Germinal center (tissue), 1 donor: ENCODE measurements around the gene SPATA31C2.
"Not testable (repeated sequence)": the region's sequence is repeated elsewhere in the genome, so short reads cannot be mapped to it uniquely, and the experiment has no call there.

Source experiments
- DNase-seq: peaks from one replicate; pipeline ENCODE4 v3.0.0; 2012; ENCODE audit warnings: mixed read lengths, low spot score

The SPATA31C2 gene

DNA sequence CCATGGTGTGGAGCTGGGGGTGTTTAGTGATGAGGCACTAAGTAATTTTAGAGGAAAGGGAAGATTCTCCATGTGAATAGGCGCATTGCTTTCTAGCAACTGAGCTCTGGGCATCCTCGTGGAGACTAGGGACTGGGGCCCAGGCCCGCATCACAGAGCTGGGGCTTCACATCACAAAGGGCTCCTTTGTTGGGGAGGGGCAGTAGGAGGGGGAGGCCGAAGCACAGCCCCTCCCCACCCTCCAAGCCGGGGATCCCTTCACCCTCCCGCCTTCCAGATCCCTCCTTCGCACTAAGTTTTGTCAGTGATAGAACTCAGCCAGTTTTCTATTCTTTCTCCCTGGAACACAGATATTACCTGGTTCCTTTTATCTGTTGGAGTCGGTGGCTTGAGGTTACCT is at the start of gene SPATA31C2:
Gene SPATA31C2 (minus strand): TSS at position 101 of the 400 bp plus-strand sequence. CDS start 29 bp downstream, at position 72.
- DNase-seq = not testable (repeated sequence)

DNA sequence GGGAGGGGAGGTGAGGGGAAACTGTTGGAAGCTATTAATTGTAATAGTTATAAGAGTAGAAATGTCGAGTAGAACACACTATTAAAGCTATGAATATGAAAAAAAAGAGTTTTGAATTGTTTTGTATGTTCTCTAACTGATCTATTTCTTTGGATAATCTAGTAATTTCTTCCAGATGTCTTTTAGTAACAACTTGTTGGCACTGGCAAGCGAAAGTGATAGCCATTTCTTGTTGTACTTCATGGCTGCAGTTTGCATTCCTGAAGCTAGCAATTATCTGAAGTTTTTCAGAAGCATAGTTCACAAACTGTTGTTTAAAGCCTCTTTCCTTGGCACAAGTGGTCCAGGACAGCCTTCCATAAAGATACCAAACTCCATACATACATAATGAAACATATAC is 49.4 kb upstream of the SPATA31C2 start:
- no peak for DNase-seq

DNA sequence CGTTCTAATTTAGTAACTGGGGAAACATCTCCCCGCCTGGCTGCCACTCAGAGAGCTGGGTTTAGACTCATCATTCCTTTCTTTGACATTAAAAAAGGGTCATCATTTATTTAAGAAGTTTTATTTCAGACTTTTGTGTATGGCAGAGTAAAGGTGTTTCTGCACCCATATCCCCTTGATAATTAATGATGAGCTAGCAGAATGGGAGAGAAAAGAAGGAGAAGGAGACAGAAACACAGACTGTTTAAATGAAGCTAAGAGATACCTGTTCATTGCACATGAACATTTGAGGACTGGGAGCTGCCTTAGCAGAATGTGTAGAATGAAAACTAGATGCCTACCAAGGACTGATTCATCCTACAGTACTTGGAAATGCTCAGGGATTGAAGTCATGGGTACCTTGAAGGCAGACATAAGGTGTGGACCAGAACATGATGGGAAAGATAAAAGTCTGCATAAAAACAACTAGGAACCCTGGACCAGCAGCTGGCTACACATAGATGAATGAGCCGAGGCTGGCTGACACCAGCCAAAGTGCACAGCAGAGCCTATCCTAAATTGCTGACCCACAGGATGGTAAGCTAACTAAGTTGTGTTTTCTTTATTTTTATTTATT is 48.3 kb upstream of the SPATA31C2 start:
- DNase-seq = no peak

DNA sequence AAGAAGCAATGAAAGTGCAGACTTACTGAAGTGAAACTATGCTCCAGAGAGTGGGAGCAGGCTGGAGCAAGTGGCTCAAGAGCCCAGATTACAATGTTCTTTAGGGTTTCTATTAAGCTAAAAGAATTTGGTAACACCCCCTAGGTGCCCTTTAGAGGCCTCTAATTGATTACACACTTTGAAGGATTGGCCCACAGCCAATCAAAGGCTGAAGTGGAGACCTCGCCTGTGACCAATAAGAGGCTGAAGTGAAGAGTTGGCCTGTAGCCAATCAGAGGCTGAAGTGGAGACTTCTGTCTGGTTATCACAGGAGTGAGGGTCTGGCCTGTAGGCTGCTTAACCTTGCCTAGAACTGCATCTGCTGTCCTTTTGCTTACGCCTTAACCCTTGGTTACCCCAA is 46.7 kb upstream of the SPATA31C2 start:
- no peak for DNase-seq

DNA sequence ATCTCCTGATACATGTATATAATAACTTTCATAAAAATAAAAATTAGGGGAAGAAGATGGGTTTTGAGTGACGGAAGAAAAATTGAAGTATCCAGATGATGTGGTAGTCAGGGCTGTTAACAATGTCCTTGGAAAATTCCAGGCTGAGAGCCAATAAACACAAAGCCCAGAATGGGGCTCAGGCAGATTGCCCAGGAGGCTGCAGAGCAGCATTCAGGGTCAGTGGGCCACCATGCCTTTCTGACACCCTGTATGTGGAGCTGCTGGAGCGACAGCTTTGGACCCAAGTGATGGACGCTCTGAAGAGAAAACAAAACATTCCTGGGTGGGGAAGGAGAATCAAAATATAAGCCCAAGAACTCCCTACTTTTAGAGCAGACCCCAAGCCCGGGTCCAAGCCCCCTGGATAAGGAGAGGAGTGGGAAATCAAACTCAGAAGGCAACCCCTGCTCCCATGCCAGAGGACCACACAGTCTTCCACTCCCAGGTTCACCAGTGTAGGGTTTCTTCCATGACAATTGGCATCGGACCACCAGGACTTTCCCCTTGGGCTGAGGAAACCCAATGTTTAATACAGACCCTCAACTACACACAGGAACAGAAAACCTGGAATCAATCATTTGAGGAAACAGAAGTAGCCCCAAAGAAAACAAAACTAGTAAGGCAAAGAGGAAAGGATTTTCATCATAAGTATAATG is 45.7 kb upstream of the SPATA31C2 start:
- DNase-seq = no peak

DNA sequence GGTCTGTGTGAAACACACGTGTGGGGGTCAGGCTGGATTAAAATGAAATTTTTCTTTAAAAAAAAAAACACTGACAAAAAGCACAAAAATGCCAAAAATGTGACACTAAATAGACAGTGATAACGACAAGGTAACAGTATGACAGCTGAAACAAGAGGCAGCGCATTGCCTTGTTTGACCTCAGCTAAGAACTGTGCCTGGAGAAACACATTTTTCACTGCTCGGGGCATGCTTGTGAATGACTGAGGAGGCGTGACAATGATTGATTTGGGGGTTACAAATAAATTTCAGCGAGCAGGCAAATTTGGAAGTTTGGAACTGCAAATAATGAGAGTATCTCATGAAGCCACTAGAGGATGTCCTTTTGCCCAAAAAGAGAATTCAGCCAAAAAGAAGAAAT is 44.2 kb upstream of the SPATA31C2 start:
- no peak for DNase-seq

DNA sequence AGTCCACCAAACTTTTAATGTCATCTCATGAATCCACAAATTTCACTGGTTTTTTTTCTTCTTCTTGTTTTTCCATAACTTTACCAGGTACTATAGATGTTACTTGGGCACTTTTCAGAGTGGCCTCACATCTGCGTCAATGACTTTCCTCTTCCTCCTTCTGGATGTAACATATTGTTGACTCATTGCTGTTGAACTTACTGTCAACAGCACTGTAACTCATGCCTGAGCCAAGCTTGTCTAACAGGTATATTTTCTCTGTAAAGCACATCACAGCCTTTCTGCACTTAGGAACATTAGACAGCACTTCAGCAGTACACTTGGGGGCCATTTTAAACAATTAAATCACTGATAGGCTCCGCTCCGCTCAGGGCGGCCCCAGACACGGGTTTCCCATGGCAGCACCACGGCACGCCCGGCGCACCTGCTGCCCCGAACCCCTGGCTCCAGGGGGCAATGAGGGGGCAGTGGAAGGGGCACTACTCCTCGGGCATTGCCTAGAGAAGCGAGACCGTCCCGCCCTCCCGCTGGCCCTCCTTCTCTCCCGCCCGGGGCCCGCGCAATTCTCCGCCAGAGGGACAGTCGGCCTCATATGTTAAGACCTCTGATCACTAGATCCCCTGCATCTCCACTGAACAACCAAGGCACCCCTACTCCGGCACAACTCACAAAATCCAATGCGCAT is 41.9 kb upstream of the SPATA31C2 start:
- no peak for DNase-seq

DNA sequence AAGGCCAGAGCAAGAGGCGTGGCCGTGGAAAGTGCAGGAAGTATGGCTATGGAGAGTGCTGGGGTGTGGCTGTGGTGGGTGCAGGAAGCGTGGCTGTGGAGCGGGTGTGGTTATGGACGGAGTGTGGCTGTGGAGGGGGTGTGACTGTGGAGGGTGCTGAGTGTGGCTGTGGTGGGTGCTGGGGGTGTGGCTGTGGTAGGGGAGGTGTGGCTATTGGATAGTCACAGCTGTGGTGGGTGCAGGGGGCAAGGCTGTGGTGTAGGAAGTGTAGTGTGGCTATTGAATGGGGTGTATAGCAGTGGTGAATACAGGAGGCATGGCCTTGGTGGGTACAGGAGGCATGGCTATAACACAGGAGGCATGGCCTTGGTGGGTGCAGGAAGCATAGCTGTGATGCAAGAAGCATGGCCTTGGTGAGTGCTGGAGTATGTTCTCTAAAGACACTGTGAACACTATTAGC is 40.8 kb upstream of the SPATA31C2 start:
- no peak for DNase-seq

DNA sequence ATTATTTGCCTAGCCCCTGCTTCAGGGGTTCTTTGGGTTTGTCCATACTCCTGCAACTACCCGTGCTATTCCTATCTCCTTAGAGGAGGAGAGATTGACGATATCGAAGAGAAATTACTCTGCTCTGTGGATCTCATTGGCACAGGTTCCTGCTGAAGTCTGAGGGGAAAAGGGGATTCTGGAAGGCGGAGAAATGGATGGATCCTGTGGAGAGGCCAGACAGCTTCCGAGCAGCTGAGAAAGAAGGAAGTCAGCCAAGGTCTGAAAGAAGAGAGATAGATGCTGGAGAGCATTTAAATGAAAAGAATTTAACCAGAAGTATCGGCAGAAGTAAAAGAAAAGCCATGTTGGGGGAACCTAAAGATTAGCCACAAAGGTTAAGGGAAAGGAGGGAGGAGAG is 40.4 kb upstream of the SPATA31C2 start:
- no peak for DNase-seq

DNA sequence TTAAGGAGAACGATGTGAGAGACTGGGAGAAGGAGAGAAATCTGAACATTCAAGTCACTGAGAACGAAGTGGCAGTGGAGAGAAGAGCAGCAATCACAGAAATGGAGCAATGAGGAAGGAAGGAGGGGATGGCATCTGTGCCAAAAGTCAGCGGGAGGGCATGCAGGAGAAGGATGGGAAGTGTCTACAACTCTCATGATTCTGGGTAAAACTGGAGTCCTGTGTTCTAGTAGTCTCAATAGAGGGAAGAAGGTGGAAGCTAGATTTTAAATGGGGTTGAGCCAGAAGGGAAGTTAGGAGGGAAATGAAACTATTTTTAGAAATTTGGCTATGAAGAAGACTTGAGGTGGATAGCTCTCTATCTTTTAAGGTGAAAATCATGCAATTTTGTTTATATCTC is 39.1 kb upstream of the SPATA31C2 start:
- DNase-seq = no peak

DNA sequence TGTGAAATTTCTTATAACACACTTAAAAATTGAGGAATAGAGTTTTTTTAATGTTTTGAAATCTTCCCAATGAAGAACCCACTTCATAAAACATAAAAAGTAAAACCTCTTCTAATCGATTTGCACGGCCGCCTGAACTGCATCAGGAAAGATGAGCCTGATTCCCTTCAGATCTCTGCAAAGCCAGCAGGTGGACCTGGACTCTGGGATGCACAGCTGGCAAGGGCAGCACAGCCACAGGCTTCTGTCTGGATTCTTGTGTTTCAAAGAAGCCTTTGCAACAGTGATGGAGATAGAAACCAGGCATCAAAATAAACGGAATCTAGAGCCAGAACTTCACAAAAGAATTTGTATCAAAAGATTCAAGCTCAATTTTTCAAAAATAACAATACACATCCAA is 36.0 kb upstream of the SPATA31C2 start:
- DNase-seq = no peak

DNA sequence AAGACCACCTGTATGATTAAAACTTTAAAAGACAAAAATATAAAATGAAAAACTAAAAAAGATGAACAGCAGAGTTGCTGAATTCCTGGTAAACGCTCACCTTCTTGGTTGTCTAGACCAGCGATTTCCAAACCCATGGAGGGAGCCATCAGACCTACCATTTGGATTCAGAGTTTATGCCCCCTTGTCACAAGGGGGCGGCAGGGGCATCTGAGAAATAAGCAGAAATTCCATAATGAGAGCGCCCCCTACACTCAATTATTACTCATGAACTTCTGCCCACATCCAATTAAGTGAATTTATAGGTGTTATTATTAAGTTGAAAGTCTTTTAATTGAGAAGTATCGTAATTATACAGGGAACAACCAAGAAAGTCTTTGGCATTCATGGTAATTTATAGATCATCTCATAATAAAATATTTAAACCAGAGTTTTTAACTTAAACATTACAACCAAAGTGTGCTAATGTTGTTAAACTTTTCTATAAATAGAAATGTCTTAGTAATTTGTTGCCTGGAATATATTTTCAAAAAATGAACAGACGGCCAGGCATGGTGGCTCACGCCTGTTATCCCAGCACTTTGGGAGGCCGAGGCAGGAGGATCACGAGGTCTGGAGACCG is 35.2 kb upstream of the SPATA31C2 start:
- peak; percentile 33 for DNase-seq

DNA sequence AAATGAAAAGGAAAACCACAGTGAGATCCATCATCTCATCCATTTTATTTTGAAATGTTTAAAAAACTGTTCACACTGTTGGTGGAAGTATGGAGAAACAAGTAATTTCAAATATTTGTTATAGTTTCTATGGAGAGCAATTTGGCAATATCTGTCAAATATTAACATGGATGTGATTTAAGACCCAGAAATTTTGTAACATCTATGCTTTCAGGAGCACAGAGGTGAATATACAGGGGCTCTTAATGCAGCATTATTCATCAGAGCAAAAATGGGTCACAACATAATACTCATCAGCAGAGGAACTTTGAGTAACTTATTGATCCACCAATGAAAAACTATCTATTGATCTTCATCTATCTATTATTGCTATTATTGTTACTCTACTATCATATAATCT is 31.4 kb upstream of the SPATA31C2 start:
- no peak for DNase-seq

DNA sequence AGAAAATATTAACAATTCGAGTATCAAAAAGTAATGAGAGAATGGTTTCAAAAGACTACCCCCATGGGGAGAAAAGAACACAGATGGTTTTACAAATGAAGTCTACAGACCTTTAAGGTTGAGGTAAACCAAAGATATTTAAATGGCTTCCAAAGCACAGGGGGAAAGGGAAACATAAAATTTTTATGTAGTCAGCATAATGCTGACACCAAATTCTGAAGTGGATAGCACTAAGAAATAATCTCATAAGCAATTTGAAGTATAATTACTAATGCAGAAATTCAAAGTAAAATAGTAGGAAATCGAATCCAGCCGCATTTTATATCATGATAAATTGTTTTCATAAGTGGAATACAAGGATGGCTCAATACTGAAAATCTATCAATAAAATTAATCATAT is 30.3 kb upstream of the SPATA31C2 start:
- no peak for DNase-seq

DNA sequence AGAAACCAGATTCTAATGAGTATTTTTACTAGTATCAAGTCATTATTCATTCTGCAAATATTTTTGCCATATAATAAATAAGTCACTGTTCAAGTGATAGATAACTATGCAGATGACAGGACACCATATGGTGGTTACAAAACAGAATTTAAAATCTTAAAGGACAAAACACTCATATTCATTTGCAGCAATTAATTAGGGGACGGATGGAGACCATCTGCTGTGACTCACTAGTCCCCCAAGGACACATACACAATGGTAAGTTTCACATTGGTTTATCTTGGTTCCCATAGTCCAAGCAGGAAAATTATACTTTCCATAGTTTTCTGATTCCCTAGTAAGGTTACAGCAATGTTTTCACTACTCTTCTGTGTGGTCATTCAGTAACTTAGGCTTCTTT is 28.4 kb upstream of the SPATA31C2 start:
- DNase-seq = no peak

DNA sequence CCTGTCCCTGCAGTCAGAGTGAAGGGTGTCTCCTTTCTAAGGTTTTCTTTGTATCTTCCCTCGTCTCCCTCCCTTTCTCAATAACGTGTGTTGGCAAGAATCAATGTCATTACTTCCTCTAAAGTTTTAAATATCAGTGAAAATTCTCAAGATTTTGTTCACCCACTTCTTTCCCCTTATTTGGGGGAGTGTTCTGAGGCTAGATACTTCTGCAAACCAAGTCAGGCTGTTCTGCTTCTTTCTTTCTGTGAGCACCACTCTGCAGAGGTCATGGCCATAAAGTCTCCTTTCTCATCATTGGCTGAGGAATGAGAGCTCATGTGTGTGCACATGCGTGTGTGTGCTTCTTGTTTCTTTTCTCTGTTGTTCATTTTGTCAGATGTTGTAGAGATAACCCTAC is 26.6 kb upstream of the SPATA31C2 start:
- no peak for DNase-seq

DNA sequence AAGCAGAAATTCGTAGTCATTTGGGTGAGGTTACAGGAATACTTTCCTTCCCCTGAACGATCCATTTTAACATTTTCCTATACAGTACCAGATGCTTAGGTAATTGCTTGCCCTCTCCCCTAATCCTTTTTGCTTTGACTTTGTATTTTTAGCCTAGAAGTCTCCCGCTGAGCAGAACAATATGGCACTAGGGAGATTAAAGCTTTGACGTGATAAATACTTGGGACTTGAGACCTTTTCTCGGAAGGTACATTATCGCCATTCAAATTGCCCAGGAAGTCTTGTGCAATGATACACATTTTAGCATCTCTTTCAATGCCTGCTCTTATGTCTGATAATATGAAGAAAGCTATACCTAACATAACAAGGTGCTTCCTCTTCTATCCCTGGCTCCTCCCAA is 22.9 kb upstream of the SPATA31C2 start:
- DNase-seq = no peak

DNA sequence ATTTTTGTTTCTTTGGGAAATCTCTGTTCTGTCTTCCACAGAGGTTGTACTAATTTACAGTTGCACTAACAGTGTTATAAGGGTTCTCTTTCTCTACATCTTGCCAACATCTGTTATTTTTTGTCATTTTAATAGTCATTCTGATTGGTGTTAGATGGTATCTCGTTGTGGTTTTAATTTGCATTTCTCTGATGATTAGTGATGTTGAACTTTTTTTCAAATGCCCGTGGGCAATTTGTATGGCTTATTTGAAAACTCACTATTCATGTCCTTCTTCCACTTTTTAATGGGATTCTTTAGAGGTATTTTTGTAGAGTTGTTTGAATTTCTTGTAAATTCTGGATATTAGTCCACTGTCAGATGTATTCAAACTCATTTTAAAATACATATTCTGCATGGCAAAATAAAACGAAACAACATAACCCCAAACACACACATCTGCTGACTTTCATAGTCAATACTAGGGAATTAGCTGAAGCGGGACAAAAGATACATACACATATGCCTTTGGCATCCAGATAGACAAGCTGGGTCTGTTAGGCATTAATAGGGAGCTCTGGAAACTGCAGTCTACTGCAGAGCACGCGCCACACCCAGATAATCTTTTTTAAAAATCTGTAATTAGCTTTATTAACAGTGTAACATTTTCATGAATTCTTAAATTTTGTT is 5.8 kb upstream of the SPATA31C2 start:
- no peak for DNase-seq

DNA sequence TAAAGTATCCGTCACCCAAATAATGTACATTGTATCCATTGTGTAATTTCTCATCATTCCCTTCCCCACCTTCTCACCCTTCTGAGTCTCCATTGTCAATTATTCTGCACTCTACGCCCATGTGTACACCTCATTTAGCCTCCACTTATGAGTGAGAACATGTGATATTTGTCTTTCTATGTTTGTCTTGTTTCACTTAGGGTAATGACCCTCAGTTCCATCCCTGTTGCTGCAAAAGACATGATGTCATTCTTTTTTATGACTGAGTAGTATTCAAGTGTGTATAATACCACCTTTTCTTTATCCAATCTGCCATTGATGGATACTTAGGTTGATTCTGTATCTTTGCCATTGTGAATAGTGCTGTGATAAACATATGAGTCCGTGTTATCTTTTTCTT is 4.9 kb upstream of the SPATA31C2 start:
- no peak for DNase-seq

DNA sequence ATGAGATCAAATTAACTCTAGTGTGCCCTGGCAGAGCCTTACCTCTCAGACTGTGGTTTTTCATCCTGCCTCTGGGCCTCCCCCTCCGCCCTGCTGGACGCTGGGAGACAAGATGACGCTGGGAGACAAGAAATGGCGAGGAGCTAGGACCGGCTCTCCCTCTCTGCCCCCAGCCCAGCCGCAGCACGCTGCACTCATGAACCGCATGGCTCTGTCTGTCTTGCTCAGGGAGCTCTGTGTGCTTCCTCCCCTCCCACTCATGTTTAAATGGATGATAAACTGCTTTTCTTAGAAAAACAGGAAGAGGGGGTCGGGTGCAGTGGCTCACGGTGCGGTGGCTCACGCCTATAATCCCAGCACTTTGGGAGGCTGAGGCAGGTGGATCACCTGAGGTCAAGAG is 4.7 kb downstream of the SPATA31C2 start:
- not testable (repeated sequence) for DNase-seq

DNA sequence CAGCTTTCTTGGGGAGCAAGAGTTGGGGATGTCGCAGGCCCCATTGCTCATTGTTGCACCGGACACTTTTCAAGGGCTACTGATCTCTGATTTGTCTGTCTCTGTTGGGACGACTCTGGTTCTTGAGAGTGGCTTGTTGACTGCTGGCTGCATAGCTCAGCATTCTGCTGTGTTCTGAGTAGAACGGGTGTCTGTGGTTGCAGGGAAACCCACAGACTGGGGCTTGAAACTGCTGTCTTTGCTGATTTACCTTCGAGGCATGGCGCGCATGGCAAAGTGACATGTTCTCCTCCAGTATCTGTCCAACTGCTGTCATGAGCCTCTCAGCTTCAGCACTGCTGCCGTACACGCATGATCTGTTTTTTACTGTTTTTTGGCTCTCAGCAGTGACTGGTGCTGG is 8.7 kb downstream of the SPATA31C2 start:
- not testable (repeated sequence) for DNase-seq

DNA sequence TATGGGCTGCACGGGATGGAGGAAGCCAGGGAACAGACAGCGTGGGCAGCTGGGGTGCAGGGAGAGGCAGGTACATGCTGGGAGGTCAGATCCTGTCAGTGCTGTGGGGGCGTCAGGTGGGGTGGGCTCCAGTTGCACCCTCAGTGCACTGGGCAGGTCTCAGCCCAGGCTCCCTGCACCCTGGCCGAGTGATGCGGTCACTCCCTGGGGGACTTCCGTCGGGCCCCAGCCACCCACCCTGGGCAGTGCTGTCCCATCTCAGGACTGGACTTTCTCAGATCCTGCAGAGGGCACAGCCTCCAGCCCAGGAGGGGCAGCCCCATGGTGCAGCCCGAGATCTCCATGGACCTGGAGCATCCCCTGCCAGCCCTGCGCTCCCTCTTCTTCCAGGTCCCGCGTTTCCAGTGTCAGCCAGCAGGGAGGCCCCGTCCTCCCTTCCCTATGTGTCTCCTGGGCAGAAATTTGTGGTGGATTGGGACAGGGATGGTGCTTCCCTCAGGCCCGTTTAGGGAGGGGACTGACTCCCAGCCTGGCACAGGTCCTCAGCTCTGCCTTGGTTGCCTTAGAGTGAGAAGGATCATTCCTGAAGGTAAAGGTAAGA is 10.5 kb downstream of the SPATA31C2 start:
- DNase-seq = not testable (repeated sequence)
